Right lobe of liver (tissue), 6 donors: ENCODE results near the gene SLC6A18. TPM values are rescaled to one million over a fixed set of nuclear protein-coding genes. Genes with fewer than 3 reads are reported as not detected.

Source experiments
- ATAC-seq, 4 donors: fragments of 200-7000 bp; cut with Tn5 transposase; one replicate each; pipeline ENCODE4 v1.9.1; 2020; ENCODE audit warnings: mild to moderate bottlenecking in 4 of 4, moderate library complexity in 4 of 4
- DNase-seq, 3 donors: peaks; one replicate each; pipeline ENCODE4 v3.0.0-alpha.2; 2020
- H3K27ac ChIP-seq, 3 donors: fragments of 200-600 bp; one replicate each; pipeline ENCODE4 v1.8.0; 2022
- H3K27me3 ChIP-seq, 2 donors: fragments of 200-600 bp; one replicate each; pipeline ENCODE4 v1.8.0; 2022
- H3K36me3 ChIP-seq, 4 donors: fragments of 200-600 bp; sonication (generic) in 1 of 4; one replicate each; pipeline versions ENCODE4 v1.5.1 to v1.8.0; 2017 to 2022; ENCODE audit warnings: control low read depth in 1 of 4
- H3K4me1 ChIP-seq, 4 donors: fragments of 200-600 bp; sonication (generic) in 1 of 4; one replicate each; pipeline versions ENCODE4 v1.5.1 to v1.8.0; 2017 to 2022; ENCODE audit warnings: control low read depth in 1 of 4
- H3K4me3 ChIP-seq, 3 donors: fragments of 200-600 bp; one replicate each; pipeline ENCODE4 v1.8.0; 2022
- H3K9me3 ChIP-seq, 4 donors: fragments of 200-600 bp; sonication (generic) in 1 of 4; one replicate each; pipeline versions ENCODE4 v1.5.1 to v1.8.0; 2017 to 2022; ENCODE audit warnings: control low read depth in 1 of 4
- CTCF ChIP-seq, 4 donors: fragments of 200-600 bp in 3 of 4; fragments of 450-650 bp in 1 of 4; IDR thresholded peaks; one replicate each; pipeline versions ENCODE4 v1.5.1 to v1.8.0; 2016 to 2022; ENCODE audit warnings: antibody characterized with exemption in 4 of 4, mild to moderate bottlenecking in 2 of 4
- POLR2A ChIP-seq: fragments of 450-650 bp; IDR thresholded peaks from one replicate; pipeline ENCODE4 v1.6.1; 2017; ENCODE audit warnings: antibody characterized with exemption, mild to moderate bottlenecking
- WGBS: methylation state at CpG from one replicate; pipeline ENCODE4 v1.1.6; 2018; ENCODE audit warnings: low coverage, low lambda C conversion rate; ENCODE audit not compliant: insufficient coverage; ENCODE audit errors: missing lambda C conversion rate; 5-methylcytosine and 5-hydroxymethylcytosine counted together
- intact Hi-C, 2 donors: fragments of 100-400 bp; cut with DNase I; formaldehyde crosslinking; loops; one replicate each; pipeline versions ENCODE4 v1.11.2 to v1.14.1; 2022
- total RNA-seq, 6 experiments: library from RNA; depleted of rRNA in 2 of 6; stranded (reverse); fragments of >200 nt in 2 of 6; fragmentation: NEBNext Ultra II Directional in 3 of 6; extraction: Animal tissue kit (Norgen Biotek cat#: 25700) in 3 of 6; gene quantifications; one replicate each; pipeline versions ENCODE4 v1.1.0 to v1.2.4, GENCODE V29; 2016 to 2023
- donor health status: DM: no; HTN: yes; CAD: no.
- donor health status: DM: no; HTN: no; CAD: no.
- donor health status: DM: no; HTN: no; CAD: no.
- donor health status: DM: no; HTN: yes; CAD: no.
- donor health status: DM: no; HTN: yes; CAD: no.

SLC6A18 gene
- total RNA-seq, 6 experiments from 2014 or later: not detected

DNA sequence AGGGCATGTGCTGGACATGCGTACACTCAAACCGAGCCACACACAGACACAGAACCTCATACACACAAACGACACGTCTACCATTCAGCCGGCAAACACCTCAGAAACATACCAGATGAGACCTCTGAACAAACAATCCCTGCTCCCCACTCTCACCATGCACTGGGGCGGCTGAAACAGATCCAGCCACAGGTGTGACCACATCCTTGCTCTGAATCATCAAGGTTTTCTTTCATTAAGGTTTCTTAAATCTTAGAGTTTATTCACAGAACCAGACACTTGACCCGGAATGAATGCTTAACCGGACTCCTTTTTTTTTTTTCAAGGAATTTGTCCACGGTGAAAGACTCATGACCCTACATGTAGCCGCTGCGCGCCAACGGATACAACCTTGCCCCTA is 43.5 kb downstream of the SLC6A18 start:
- no peak overlapping the region for H3K4me3 ChIP-seq
- intact Hi-C loops: no loop called here
- H3K27me3 ChIP-seq: no peaks in the 10 kb centered on the region
- TF ChIP-seq POLR2A (no peak), CTCF (IDR thresholded peaks at IDR 0.05) (no peak)
- 81% methylated on average over 9 of the region's 13 CpGs for WGBS
- no peak overlapping the region for H3K27ac ChIP-seq
- ATAC-seq (no peak), DNase-seq (no peak)
- H3K36me3 ChIP-seq: no peaks in the 10 kb centered on the region
- no peaks in the 10 kb centered on the region for H3K4me1 ChIP-seq
- no peaks in the 10 kb centered on the region for H3K9me3 ChIP-seq

- Histone ChIP-seq H3K27ac (no peak overlapping the region), H3K27me3 (no peaks in the 10 kb centered on the region), H3K9me3 (no peaks in the 10 kb centered on the region), H3K36me3 (no peaks in the 10 kb centered on the region), H3K4me1 (no peaks in the 10 kb centered on the region), H3K4me3 (no peak overlapping the region)
- TF ChIP-seq POLR2A: no peak
- no peak for TF ChIP-seq CTCF (IDR thresholded peaks at IDR 0.05)
- intact Hi-C loops: no loop called here
- ATAC-seq (no peak), DNase-seq (no peak)
- WGBS: 95% methylated on average over 18 of the region's 22 CpGs
Observed at GRCh38 chr5:1270426-1270825, 45.2 kb downstream of the SLC6A18 start.

DNA sequence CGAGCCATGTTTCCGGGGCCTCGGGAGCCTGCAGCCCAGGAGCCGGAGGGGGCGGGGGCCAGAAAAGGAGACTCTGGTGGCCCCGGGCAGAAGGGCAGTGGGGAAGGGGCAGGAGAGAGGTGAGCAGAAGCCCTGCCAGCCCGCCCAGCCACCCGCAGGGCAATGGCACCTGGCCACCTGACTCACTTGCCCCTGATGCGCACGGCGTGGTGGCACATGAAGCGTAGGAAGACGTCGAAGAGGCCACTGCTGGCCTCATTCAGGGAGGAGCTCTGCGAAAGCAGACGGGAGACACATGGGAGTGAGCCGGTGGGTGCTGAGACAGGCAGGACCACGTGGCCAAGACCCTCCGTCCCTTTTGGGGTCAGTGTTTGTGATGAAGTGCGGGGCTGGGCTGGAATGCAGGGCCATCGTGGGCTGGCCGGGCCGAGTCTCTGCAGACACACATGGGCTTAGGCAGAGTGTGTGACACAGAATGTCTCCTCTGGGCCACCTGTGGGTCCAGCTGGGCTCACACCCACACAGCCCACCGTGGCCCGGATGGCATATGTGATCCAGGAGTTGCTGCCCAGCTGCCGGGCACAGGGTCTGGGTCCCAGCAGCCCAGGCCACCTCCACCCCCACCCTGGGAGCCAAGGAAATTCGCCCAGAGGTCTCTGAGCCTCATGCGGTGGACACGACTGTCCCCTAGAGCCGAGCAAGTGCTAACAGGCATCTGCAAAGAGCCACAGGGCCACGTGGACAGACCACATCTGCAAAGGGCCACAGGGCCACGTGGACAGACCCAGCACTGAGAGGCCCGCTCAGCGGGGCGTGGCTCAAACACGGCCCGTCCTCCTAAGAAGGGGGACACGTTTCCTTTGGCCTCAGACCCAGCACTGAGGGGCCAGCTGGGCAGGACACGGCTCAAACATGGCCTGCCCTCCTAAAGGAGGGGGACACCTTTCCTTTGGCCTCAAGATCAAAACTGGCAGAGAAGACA is 46.0 kb downstream of the SLC6A18 start:
- H3K27ac ChIP-seq: no peak overlapping the region
- DNase-seq (no peak), ATAC-seq (peak in 1 of 4 donors; percentile 30)
- H3K4me3 ChIP-seq: no peak overlapping the region
- TF ChIP-seq POLR2A (no peak), CTCF (IDR thresholded peaks at IDR 0.05) (no peak)
- no peaks in the 10 kb centered on the region for H3K36me3 ChIP-seq
- H3K27me3 ChIP-seq: no peaks in the 10 kb centered on the region
- WGBS: 72% methylated on average over 5 of the region's 39 CpGs
- no peaks in the 10 kb centered on the region for H3K4me1 ChIP-seq
- intact Hi-C loops: no loop called here
- H3K9me3 ChIP-seq: no peaks in the 10 kb centered on the region

- Histone ChIP-seq H3K27me3 (no peaks in the 10 kb centered on the region), H3K4me3 (no peak overlapping the region), H3K9me3 (no peaks in the 10 kb centered on the region), H3K27ac (no peak overlapping the region), H3K36me3 (no peaks in the 10 kb centered on the region), H3K4me1 (no peaks in the 10 kb centered on the region)
- WGBS: no CpG with 5 or more reads among the region's 21 CpGs
- TF ChIP-seq CTCF (IDR thresholded peaks at IDR 0.05) (no peak), POLR2A (no peak)
- intact Hi-C loops: no loop called here
- ATAC-seq: no peak
- no peak for DNase-seq
Observed at GRCh38 chr5:1272201-1272600, 47.0 kb downstream of the SLC6A18 start.
